Natural killer cell treated with Interleukin-12 subunit alpha and Interleukin-12 subunit beta and Interleukin-15 and Interleukin-18, amount 100 ng/mL, for 72 hours (primary cell): ENCODE results near the gene ITGB4. TPM values are rescaled to one million over a fixed set of nuclear protein-coding genes. Genes with fewer than 3 reads are reported as not detected.
A peak's percentile ranks its signal among the peaks of the same experiment; 100 is the strongest.
"Not testable (repeated sequence)": the region's sequence is repeated elsewhere in the genome, so short reads cannot be mapped to it uniquely, and the experiment has no call there.

Experiments used
- ATAC-seq, 2 donors: fragments of 150-1000 bp; cut with Tn5 transposase in 1 of 2; sonication (Bioruptor Pico), chemical (Tn5 transposase) in 1 of 2; 2 replicates each; pipeline ENCODE4 v1.10.0; 2021
- DNase-seq: peaks from one replicate; pipeline ENCODE4 v3.0.0; 2022; ENCODE audit warnings: low spot score
- H3K27ac Mint-ChIP-seq, 2 donors: 1 replicate in 1 of 2; 2 replicates in 1 of 2; pipeline ENCODE4 v1.8.0; 2022; ENCODE audit warnings: mixed read lengths in 2 of 2, mild to moderate bottlenecking in 1 of 2, moderate library complexity in 1 of 2
- H3K27me3 Mint-ChIP-seq, 2 donors: 1 replicate in 1 of 2; 2 replicates in 1 of 2; pipeline ENCODE4 v1.8.0; 2022; ENCODE audit warnings: mixed read lengths in 2 of 2
- H3K36me3 Mint-ChIP-seq: one replicate; pipeline ENCODE4 v1.8.0; 2022; ENCODE audit warnings: mixed read lengths
- H3K4me1 Mint-ChIP-seq, 2 donors: 1 replicate in 1 of 2; 2 replicates in 1 of 2; pipeline ENCODE4 v1.8.0; 2022; ENCODE audit warnings: low read depth in 2 of 2, mixed read lengths in 2 of 2, mild to moderate bottlenecking in 1 of 2
- H3K4me3 Mint-ChIP-seq: one replicate; pipeline ENCODE4 v1.8.0; 2022; ENCODE audit warnings: mixed read lengths
- H3K9me3 Mint-ChIP-seq: 2 replicates; pipeline ENCODE4 v1.8.0; 2022; ENCODE audit warnings: mixed read lengths
- total RNA-seq, 2 donors: library from RNA; stranded (reverse); gene quantifications; one replicate each; pipeline ENCODE4 v1.2.3, GENCODE V29; 2022

Gene ITGB4
- total RNA-seq, 2 donors from 2014 or later, result 0.90 TPM; not detected in 1

GRCh38 chr17:75756451-75757085 is 35.3 kb downstream of the ITGB4 start:
- DNase-seq (no peak), ATAC-seq (no peak)
- no peak overlapping the region for H3K27ac Mint-ChIP-seq
- H3K36me3 Mint-ChIP-seq, result no peaks in the 10 kb centered on the region
- H3K9me3 Mint-ChIP-seq, result no peaks in the 10 kb centered on the region
- peaks cover 0 to 3% of the 10 kb centered on the region in 2 donors for H3K27me3 Mint-ChIP-seq
- H3K4me1 Mint-ChIP-seq, result peaks cover 5 to 6% of the 10 kb centered on the region in 2 donors
- H3K4me3 Mint-ChIP-seq, result no peak overlapping the region

- DNase-seq, result no peak
- H3K27ac Mint-ChIP-seq, result no peak overlapping the region
- peaks cover 0 to 3% of the 10 kb centered on the region in 2 donors for H3K27me3 Mint-ChIP-seq
- no peaks in the 10 kb centered on the region for H3K36me3 Mint-ChIP-seq
- no peak for ATAC-seq
- no peak overlapping the region for H3K4me3 Mint-ChIP-seq
- H3K9me3 Mint-ChIP-seq, result no peaks in the 10 kb centered on the region
- peaks cover 5 to 6% of the 10 kb centered on the region in 2 donors for H3K4me1 Mint-ChIP-seq
These were observed 35.9 kb downstream of the ITGB4 start for GRCh38 chr17:75757086-75757681.

GRCh38 chr17:75758131-75758905 is 37.1 kb downstream of the ITGB4 start:
- Mint-ChIP-seq H3K4me3 (no peak overlapping the region), H3K27ac (peak overlapping the region in 1 of 2 donors; percentile 29), H3K4me1 (peaks cover 6 to 7% of the 10 kb centered on the region in 2 donors), H3K36me3 (no peaks in the 10 kb centered on the region), H3K27me3 (peaks cover 0 to 3% of the 10 kb centered on the region in 2 donors), H3K9me3 (no peaks in the 10 kb centered on the region)
- DNase-seq (no peak), ATAC-seq (no peak)

- Mint-ChIP-seq H3K27me3 (peaks cover 0 to 3% of the 10 kb centered on the region in 2 donors), H3K4me3 (no peak overlapping the region), H3K4me1 (peaks cover 6 to 9% of the 10 kb centered on the region in 2 donors), H3K9me3 (no peaks in the 10 kb centered on the region), H3K27ac (no peak overlapping the region), H3K36me3 (no peaks in the 10 kb centered on the region)
- no peak for DNase-seq
- ATAC-seq, result no peak
These were observed 38.2 kb downstream of the ITGB4 start for GRCh38 chr17:75759457-75759856.

GRCh38 chr17:75759978-75760640 is 38.9 kb downstream of the ITGB4 start:
- not testable (repeated sequence) for H3K4me1 Mint-ChIP-seq, H3K27ac Mint-ChIP-seq, ATAC-seq, H3K9me3 Mint-ChIP-seq, H3K4me3 Mint-ChIP-seq, H3K36me3 Mint-ChIP-seq, DNase-seq, H3K27me3 Mint-ChIP-seq

GRCh38 chr17:75762513-75763268 is 41.4 kb downstream of the ITGB4 start:
- ATAC-seq (no peak), DNase-seq (no peak)
- Mint-ChIP-seq H3K36me3 (no peaks in the 10 kb centered on the region), H3K27ac (no peak overlapping the region), H3K9me3 (no peaks in the 10 kb centered on the region), H3K4me3 (peak overlapping the region; percentile 38), H3K27me3 (no peaks in the 10 kb centered on the region), H3K4me1 (peaks cover 0 to 6% of the 10 kb centered on the region in 2 donors)

- H3K27me3 Mint-ChIP-seq, result no peaks in the 10 kb centered on the region
- no peak for ATAC-seq
- H3K27ac Mint-ChIP-seq, result no peak overlapping the region
- H3K9me3 Mint-ChIP-seq, result no peaks in the 10 kb centered on the region
- H3K4me3 Mint-ChIP-seq, result peak overlapping the region; percentile 38
- DNase-seq, result no peak
- peaks cover 0 to 6% of the 10 kb centered on the region in 2 donors for H3K4me1 Mint-ChIP-seq
- no peaks in the 10 kb centered on the region for H3K36me3 Mint-ChIP-seq
These were observed 42.0 kb downstream of the ITGB4 start for GRCh38 chr17:75763269-75763607.

GRCh38 chr17:75763613-75764416 is 42.6 kb downstream of the ITGB4 start:
- Mint-ChIP-seq H3K4me1 (peaks cover 0 to 6% of the 10 kb centered on the region in 2 donors), H3K9me3 (no peaks in the 10 kb centered on the region), H3K4me3 (peak overlapping the region; percentile 77), H3K27ac (peak overlapping the region in 1 of 2 donors; percentile 77), H3K27me3 (no peaks in the 10 kb centered on the region), H3K36me3 (no peaks in the 10 kb centered on the region)
- ATAC-seq (no peak), DNase-seq (no peak)

- peak overlapping the region; percentile 77 for H3K4me3 Mint-ChIP-seq
- no peaks in the 10 kb centered on the region for H3K9me3 Mint-ChIP-seq
- no peaks in the 10 kb centered on the region for H3K36me3 Mint-ChIP-seq
- no peak for ATAC-seq
- peak overlapping the region in 1 of 2 donors; percentile 77 for H3K27ac Mint-ChIP-seq
- H3K27me3 Mint-ChIP-seq, result no peaks in the 10 kb centered on the region
- H3K4me1 Mint-ChIP-seq, result peaks cover 0 to 6% of the 10 kb centered on the region in 2 donors
- no peak for DNase-seq
These were observed 43.1 kb downstream of the ITGB4 start for GRCh38 chr17:75764417-75764710.

GRCh38 chr17:75764711-75765421 is 43.6 kb downstream of the ITGB4 start, which contains the start of gene GALK1:
Gene GALK1, minus strand, starts transcription at chr17:75765192. Its CDS starts 56 bp downstream, at chr17:75765136.
- H3K27me3 Mint-ChIP-seq, result no peaks in the 10 kb centered on the region
- peak; percentile 80 for DNase-seq
- H3K36me3 Mint-ChIP-seq, result no peaks in the 10 kb centered on the region
- peak; percentile 91 to 97 for ATAC-seq
- peaks cover 0 to 6% of the 10 kb centered on the region in 2 donors for H3K4me1 Mint-ChIP-seq
- H3K27ac Mint-ChIP-seq, result peak within 1 kb of the TSS in 1 of 2 donors; percentile 77
- H3K9me3 Mint-ChIP-seq, result no peaks in the 10 kb centered on the region
- H3K4me3 Mint-ChIP-seq, result peak within 1 kb of the TSS; percentile 77

- DNase-seq, result no peak
- no peak for ATAC-seq
- Mint-ChIP-seq H3K4me1 (peaks cover 0 to 6% of the 10 kb centered on the region in 2 donors), H3K4me3 (peak overlapping the region; percentile 7), H3K27me3 (no peaks in the 10 kb centered on the region), H3K27ac (no peak overlapping the region), H3K36me3 (no peaks in the 10 kb centered on the region), H3K9me3 (no peaks in the 10 kb centered on the region)
These were observed 44.7 kb downstream of the ITGB4 start for GRCh38 chr17:75765981-75766380.

GRCh38 chr17:75767881-75768280 is 46.6 kb downstream of the ITGB4 start:
- peaks cover 0 to 3% of the 10 kb centered on the region in 2 donors for H3K4me1 Mint-ChIP-seq
- no peaks in the 10 kb centered on the region for H3K36me3 Mint-ChIP-seq
- no peak overlapping the region for H3K27ac Mint-ChIP-seq
- no peak overlapping the region for H3K4me3 Mint-ChIP-seq
- no peaks in the 10 kb centered on the region for H3K27me3 Mint-ChIP-seq
- ATAC-seq (no peak), DNase-seq (no peak)
- H3K9me3 Mint-ChIP-seq, result no peaks in the 10 kb centered on the region
